Lower leg skin (tissue), 4 donors: ENCODE results near the gene APBA3. TPM values are rescaled to one million over a fixed set of nuclear protein-coding genes. Genes with fewer than 3 reads are reported as not detected.
"Not testable (repeated sequence)": the region's sequence is repeated elsewhere in the genome, so short reads cannot be mapped to it uniquely, and the experiment has no call there.

Source experiments
- DNase-seq, 2 donors: peaks; one replicate each; pipeline ENCODE4 v3.0.0-alpha.2; 2019; ENCODE audit warnings: low spot score in 2 of 2
- H3K4me3 ChIP-seq: fragments of 200-600 bp; sonication (generic); 2 replicates; pipeline ENCODE4 v1.5.1; 2017; ENCODE audit warnings: mild to moderate bottlenecking, low read depth; ENCODE audit not compliant: poor library complexity, severe bottlenecking
- POLR2A ChIP-seq, 2 donors: fragments of 450-650 bp; IDR thresholded peaks; one replicate each; pipeline ENCODE4 v1.6.1; 2016 to 2017; ENCODE audit warnings: antibody characterized with exemption in 2 of 2, mild to moderate bottlenecking in 1 of 2, moderate library complexity in 1 of 2
- WGBS, 2 donors: methylation state at CpG; one replicate each; pipeline ENCODE4 v1.1.5; 2018; 5-methylcytosine and 5-hydroxymethylcytosine counted together
- intact Hi-C: fragments of 100-400 bp; cut with DNase I; formaldehyde crosslinking; loops from one replicate; pipeline ENCODE4 v1.15.0; 2023; ENCODE audit warnings: low total_unique reads
- total RNA-seq, 4 donors: library from RNA; depleted of rRNA; stranded (reverse); fragments of >200 nt; gene quantifications; one replicate each; pipeline ENCODE4 v1.1.0, GENCODE V29; 2016
- TF ChIP-seq, protein P1 (sequence below), 3 donors: fragments of 450-650 bp; IDR thresholded peaks; one replicate each; pipeline ENCODE4 v1.5.1; 2016; ENCODE audit warnings: antibody characterized with exemption in 3 of 3, mild to moderate bottlenecking in 3 of 3, moderate library complexity in 2 of 3

Gene APBA3
- total RNA-seq, 4 donors from 2014 or later: 21.8 to 34.6 (median 31.8) TPM

DNA sequence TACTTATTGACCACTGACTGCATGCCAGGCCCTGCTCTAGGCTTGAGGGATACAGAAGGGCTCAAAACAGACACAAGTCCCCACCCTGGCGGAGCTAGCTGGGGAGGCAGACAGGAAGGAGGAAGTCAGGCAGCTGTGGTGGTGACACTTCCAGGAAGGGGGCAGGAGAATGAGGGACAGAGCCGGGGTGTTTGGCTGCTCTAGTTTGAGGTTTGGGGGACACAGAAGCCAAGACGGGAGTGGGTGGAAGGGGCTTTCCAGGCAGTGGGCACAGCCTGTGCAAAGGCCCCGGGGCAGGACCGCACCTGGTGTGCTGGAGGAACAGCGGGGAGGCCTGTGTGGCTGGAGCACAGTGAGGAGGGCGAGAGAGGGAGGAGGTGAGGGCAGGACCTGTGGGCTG lies 5.0 kb upstream of the APBA3 start:
- intact Hi-C loops: no loop called here

DNA sequence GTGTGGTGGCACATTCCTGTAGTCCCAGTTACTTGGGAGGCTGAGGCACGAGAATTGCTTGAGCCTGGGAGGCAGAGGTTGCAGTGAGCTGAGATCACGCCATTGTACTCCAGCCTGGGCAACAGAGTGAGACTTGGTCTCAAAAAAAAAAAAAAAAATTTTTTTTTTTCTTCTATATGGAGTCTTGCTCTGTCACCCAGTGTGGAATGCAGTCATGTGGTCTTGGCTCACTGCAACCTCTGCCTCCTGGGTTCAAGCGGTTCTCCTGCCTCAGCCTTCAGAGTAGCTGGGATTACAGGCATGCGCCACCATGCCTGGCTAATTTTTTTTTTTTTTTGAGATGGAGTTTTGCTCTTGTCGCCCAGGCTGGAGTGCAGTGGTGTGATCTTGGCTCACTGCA lies 4.3 kb upstream of the APBA3 start:
- DNase-seq, H3K4me3 ChIP-seq, intact Hi-C loops: not testable (repeated sequence)
- 89% methylated on average over 5 of the region's 5 CpGs for WGBS, 2 donors

More for the DNA sequence above, 5.0 kb upstream of the APBA3 start:
- H3K4me3 ChIP-seq: no peak overlapping the region
- no peak for TF ChIP-seq POLR2A (IDR thresholded peaks at IDR 0.05)
- TF ChIP-seq, protein P1, sequence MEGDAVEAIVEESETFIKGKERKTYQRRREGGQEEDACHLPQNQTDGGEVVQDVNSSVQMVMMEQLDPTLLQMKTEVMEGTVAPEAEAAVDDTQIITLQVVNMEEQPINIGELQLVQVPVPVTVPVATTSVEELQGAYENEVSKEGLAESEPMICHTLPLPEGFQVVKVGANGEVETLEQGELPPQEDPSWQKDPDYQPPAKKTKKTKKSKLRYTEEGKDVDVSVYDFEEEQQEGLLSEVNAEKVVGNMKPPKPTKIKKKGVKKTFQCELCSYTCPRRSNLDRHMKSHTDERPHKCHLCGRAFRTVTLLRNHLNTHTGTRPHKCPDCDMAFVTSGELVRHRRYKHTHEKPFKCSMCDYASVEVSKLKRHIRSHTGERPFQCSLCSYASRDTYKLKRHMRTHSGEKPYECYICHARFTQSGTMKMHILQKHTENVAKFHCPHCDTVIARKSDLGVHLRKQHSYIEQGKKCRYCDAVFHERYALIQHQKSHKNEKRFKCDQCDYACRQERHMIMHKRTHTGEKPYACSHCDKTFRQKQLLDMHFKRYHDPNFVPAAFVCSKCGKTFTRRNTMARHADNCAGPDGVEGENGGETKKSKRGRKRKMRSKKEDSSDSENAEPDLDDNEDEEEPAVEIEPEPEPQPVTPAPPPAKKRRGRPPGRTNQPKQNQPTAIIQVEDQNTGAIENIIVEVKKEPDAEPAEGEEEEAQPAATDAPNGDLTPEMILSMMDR (IDR thresholded peaks at IDR 0.05): no peak
- 83 to 88% methylated on average over 7 of the region's 7 CpGs for WGBS, 2 donors
- no peak for DNase-seq

DNA sequence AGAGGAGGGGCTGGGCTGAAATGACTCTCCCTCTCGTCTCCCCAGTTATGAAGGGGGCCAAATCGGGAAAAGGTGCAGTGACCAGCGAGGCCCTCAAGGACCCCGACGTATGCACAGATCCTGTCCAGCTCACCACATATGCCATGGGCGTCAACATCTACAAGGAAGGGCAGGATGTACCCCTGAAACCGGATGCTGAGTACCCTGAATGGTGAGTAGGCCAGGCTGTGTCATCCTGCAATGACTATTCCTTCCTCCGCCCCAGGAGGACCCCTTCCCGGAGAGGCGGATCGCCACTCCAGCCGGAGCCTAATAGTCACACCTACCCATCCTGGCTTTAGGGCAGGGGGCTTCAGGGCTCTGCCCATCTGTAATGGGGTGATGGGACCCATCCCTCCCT lies 3.6 kb upstream of the APBA3 start:
- DNase-seq: no peak
- TF ChIP-seq, protein P1 (IDR thresholded peaks at IDR 0.05): no peak
- no peak for TF ChIP-seq POLR2A (IDR thresholded peaks at IDR 0.05)
- H3K4me3 ChIP-seq: no peak overlapping the region
- 90% methylated on average over 12 of the region's 12 CpGs for WGBS, 2 donors
- intact Hi-C loops: no loop called here

DNA sequence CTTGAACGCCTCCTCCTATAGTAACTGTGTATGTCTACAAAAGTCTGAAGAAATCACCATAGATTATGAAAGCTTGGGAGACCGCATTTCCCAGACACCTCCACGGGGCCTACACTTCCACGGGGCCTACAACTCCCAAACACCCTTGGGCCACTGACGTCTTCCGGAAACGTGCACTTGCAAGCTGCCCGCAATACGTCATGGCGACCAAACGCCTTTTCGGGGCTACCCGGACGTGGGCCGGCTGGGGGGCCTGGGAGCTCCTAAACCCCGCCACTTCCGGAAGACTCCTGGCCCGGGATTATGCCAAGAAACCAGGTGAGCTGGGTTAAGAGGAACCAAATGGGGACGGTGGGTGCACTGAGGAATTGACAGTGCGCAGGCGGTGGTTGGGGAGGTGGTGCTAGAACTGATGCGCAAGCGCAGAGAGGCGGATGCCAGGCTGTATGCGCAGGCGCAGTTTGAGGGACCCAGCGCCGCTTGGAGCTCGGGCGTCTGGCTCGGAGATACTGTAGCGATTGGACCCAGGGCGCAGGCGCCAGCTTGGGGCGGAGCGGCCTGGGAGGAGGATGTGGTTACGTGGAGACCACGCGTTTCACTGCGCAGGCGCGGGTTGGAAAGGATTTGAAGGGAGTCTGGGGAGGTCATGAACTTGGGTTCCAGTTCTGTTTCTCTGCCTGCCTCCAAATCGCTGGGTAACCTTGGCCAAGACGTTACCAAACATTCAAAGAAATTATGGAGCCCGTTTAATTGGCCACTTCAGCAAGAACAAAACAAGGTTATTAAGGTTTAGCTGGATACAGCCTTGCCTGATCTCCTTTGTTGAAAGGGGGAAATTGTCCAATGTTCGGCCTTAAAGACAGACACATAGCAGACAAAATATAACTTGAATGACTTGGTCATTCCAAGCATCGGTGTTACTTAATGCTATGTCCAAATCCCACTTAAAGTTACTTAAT lies 1.3 kb upstream of the APBA3 start, which contains the start of gene MRPL54:
TSS of gene MRPL54 (plus strand) at position 182 of the 959 bp plus-strand sequence. CDS start at position 201, 19 bp downstream.
- 3% methylated on average over 47 of the region's 47 CpGs for WGBS, 2 donors
- peak in 1 of 2 donors; percentile 59 for TF ChIP-seq POLR2A (IDR thresholded peaks at IDR 0.05)
- TF ChIP-seq, protein P1 (IDR thresholded peaks at IDR 0.05): peak in 1 of 3 donors; percentile 18
- DNase-seq: peak; percentile 99 to 100
- peak within 1 kb of the TSS; percentile 61 for H3K4me3 ChIP-seq
- intact Hi-C loops: no loop called here

DNA sequence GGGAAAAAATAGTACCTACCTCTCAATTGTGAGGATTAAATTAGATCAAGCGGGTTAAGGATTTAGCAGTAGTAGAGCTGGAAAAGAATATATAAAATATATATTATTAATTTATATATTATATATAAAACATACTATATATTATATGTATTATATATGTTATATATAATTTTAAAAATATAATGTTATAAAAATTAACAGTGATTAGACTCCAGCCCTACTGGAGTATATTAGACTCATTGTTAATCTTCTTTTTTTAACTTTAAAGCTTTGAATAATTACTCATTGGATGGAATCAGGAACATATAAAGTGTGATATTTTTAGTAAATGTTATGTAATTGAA lies 610 bp upstream of the APBA3 start:
- TF ChIP-seq, protein P1 (IDR thresholded peaks at IDR 0.05): no peak
- no peak for TF ChIP-seq POLR2A (IDR thresholded peaks at IDR 0.05)
- DNase-seq: no peak
- WGBS, 2 donors: 42 to 49% methylated on average over 1 of the region's 1 CpG
- intact Hi-C loops: no loop called here
- no peak overlapping the region for H3K4me3 ChIP-seq

DNA sequence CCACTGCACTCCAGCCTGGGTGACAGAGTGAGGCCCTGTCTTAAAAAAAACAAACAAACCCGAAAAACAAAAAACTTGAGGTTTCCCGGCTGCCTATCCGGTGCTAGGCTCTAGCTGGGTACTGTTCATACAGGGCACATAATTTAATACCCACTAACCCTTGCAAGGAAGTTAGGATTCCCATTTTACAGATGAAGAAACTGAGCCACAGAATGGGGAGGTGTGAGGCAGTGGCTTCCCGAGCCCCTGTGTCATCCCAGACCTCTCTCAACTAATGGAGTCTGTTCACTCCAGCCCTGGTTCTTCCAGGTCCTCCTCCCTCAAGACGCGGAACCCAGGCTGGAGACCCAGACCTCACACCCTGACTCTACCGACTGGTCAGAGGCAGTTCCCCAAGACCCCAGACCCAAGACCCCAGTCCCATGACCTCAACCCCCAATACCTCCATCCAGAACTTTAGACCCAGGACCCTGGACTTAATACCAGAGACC lies 576 bp downstream of the APBA3 start:
- peak overlapping the region; percentile 61 for H3K4me3 ChIP-seq
- no peak for TF ChIP-seq POLR2A (IDR thresholded peaks at IDR 0.05)
- TF ChIP-seq, protein P1 (IDR thresholded peaks at IDR 0.05): no peak
- WGBS, 2 donors: 28 to 33% methylated on average over 7 of the region's 7 CpGs
- intact Hi-C loops: no loop called here
- DNase-seq: no peak
